GM19468 (cell line): ENCODE results near the gene ARAP1.

Source experiments
- ATAC-seq: cut with Tn5 transposase; IDR thresholded peaks from one replicate; pipeline ENCODE4 v1.9.1; 2021; ENCODE audit warnings: mild to moderate bottlenecking, moderate library complexity, moderate number of reproducible peaks; ENCODE audit not compliant: unreplicated experiment; ENCODE audit errors: extremely low read depth

The ARAP1 gene

GRCh38 chr11:72688929-72689328 is 63.3 kb downstream of the ARAP1 start:
- ATAC-seq = no peak

- no peak for ATAC-seq
Observed at GRCh38 chr11:72688486-72688885, 63.7 kb downstream of the ARAP1 start.

- no peak for ATAC-seq
Observed at GRCh38 chr11:72687326-72687725, 64.9 kb downstream of the ARAP1 start.

GRCh38 chr11:72686639-72687220 is 65.5 kb downstream of the ARAP1 start:
- ATAC-seq = no peak

GRCh38 chr11:72685560-72686480 is 66.4 kb downstream of the ARAP1 start:
- ATAC-seq = no peak

- ATAC-seq = no peak
Observed at GRCh38 chr11:72684236-72684912, 67.8 kb downstream of the ARAP1 start.

GRCh38 chr11:72683782-72684200 is 68.4 kb downstream of the ARAP1 start:
- ATAC-seq = no peak

GRCh38 chr11:72682858-72683243 is 69.4 kb downstream of the ARAP1 start:
- ATAC-seq = no peak

GRCh38 chr11:72682238-72682857 is 69.9 kb downstream of the ARAP1 start:
- ATAC-seq = no peak

GRCh38 chr11:72681226-72682153 is 70.7 kb downstream of the ARAP1 start:
- no peak for ATAC-seq

- ATAC-seq = no peak
Observed at GRCh38 chr11:72680624-72681158, 71.5 kb downstream of the ARAP1 start.

- ATAC-seq = no peak
Observed at GRCh38 chr11:72679869-72680268, 72.3 kb downstream of the ARAP1 start.

- no peak for ATAC-seq
Observed at GRCh38 chr11:72678524-72678923, 73.7 kb downstream of the ARAP1 start.

- no peak for ATAC-seq
Observed at GRCh38 chr11:72676861-72677341, 75.3 kb downstream of the ARAP1 start.

- ATAC-seq = no peak
Observed at GRCh38 chr11:72675221-72675620, 77.0 kb downstream of the ARAP1 start.

GRCh38 chr11:72673943-72674828 is 78.0 kb downstream of the ARAP1 start, which contains the start of gene PDE2A:
Gene PDE2A (minus strand): TSS chr11:72674422. CDS start chr11:72674207, 215 bp downstream.
- no peak for ATAC-seq

- no peak for ATAC-seq
Observed at GRCh38 chr11:72673284-72673942, 78.8 kb downstream of the ARAP1 start.
